Pons (tissue), 1 donor: ENCODE measurements around the gene DDX4.

ENCODE experiments used
- DNase-seq: peaks from one replicate; pipeline ENCODE4 v3.0.0-alpha.2; 2016; ENCODE audit warnings: low spot score

The DDX4 gene

DNA sequence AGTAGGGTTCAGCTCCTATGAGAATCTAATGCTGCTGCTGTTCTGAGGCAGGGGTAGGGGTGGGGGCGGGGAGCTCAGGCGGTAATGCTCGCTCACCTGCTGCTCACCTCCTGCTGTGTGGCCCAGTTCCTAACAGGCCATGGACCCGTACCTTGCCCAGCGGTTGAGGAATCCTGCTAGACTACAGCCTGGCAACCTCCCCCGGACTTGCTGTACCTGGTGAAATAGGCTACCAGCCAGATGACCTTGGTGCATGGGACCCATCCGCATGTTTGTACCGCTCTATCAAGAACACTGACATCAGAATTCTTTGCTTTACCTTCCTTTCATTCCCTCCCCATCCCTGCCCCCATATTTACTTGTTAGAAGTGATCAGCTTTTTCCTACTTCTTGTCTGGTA lies 128.6 kb downstream of the DDX4 start:
- DNase-seq, result no peak
